Daoy (cell line): Measurements from ENCODE around the gene IL36RN. TPM values are rescaled to one million over a fixed set of nuclear protein-coding genes. Genes with fewer than 3 reads are reported as not detected.
A peak's percentile ranks its signal among the peaks of the same experiment; 100 is the strongest.
"Not testable (repeated sequence)": the region's sequence is repeated elsewhere in the genome, so short reads cannot be mapped to it uniquely, and the experiment has no call there.

Experiments
- DNase-seq: peaks from one replicate; pipeline ENCODE4 v3.0.0-alpha.2; 2015; ENCODE audit warnings: low read depth
- total RNA-seq: library from RNA; depleted of rRNA; stranded (reverse); fragments of >200 nt; shearing (Covaris generic); gene quantifications from 2 replicates; pipeline ENCODE4 v1.2.3, GENCODE V29; 2014

Gene IL36RN
- total RNA-seq, 1 experiment from 2014 or later: not detected

DNA sequence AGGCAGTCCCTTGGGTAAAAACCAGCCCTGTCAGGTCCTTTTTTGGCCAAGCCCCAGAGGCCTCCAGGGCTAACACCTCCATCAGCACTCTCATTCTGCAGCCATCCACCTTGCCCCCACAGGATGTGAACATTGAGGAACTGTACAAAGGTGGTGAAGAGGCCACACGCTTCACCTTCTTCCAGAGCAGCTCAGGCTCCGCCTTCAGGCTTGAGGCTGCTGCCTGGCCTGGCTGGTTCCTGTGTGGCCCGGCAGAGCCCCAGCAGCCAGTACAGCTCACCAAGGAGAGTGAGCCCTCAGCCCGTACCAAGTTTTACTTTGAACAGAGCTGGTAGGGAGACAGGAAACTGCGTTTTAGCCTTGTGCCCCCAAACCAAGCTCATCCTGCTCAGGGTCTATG, 16.0 kb downstream of the IL36RN start:
- no peak for DNase-seq

DNA sequence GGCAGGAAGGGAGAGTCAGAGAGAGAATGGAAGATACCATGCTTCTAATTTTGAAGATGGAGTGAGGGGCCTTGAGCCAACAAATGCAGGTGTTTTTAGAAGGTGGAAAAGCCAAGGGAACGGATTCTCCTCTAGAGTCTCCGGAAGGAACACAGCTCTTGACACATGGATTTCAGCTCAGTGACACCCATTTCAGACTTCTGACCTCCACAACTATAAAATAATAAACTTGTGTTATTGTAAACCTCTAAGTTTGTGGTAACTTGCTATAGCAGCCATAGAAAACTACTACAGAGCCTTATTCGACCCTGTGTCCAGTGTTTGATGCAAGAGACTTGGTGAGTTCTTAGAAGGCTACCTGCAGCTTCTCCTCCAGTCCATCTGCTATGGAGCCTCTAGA, 16.6 kb downstream of the IL36RN start:
- DNase-seq: no peak

DNA sequence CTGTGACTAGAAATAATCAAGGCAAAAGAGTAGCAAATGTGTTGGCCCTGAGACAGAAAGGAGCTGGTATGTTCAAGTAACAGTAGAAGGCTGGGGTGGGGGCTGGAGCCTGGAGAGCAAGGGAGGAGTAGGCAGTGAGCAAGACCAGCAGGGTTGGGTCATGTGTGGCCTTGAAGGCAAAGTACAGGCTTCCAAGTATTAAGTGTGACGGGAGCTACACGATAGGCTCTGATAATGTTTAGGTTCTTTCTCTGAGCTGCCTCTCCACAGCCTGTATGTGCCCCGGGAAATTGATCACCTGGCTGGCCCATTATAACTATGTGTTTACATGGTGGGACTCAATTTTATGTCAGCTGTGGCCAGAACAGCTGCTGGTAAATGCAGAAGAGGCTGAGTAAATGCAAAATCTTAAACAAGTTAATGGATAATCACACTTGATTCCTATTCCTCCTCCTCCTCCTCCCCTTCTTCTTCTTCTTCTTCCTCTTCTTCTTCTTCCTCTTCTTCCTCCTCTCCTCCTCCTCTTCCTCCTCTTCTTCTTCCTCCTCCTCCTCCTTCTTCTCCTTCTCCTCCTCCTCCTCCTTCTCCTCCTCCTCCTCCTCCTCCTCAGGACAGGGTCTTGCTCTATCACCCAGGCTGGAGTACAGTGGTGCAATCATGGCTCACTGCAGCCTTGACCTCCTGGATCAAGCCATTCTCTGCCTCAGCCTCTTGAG, 18.1 kb downstream of the IL36RN start:
- no peak for DNase-seq

DNA sequence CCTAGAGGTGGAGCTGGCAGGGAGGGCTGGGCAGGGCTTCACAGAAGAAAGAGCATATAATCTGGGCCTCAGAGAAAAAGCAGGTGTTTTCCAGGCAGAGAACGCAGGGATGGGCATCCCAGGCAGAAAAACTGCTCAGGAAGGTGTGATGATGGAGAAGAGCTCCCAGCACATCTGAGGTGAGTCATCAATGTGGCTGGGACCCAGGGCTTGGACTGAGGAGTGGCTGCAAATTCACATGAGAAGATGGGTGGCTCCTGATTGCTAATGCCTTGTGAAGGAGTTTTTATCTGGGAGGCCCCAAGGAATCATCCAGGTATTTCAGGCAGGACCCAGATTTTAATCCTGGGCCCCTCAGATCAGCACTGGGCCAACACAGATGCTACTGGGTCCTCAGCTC, 18.9 kb downstream of the IL36RN start:
- peak; percentile 80 for DNase-seq

DNA sequence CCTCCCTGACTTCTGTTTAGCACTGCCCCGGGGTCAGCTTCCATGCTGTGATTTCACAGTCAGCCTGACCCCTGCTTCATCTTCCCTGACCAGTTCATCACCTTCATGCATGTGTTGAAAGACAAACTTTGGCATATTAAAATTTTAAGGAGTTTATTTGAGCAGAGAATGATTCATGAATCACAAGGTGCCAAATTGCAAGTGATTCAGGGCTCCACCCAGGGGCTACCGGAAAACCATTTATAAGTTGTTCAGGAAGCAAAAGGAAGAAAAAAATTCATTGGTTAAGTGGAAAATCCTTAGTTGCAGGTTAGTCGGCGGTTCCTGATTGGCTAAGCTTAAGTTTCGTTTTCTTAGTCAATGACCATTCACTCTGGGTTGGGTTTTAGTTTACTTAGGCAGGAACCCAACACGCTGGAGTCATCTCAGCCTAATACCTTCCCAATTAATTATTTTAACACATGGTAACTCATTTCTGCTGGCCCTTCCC, 19.4 kb downstream of the IL36RN start:
- peak; percentile 84 for DNase-seq

DNA sequence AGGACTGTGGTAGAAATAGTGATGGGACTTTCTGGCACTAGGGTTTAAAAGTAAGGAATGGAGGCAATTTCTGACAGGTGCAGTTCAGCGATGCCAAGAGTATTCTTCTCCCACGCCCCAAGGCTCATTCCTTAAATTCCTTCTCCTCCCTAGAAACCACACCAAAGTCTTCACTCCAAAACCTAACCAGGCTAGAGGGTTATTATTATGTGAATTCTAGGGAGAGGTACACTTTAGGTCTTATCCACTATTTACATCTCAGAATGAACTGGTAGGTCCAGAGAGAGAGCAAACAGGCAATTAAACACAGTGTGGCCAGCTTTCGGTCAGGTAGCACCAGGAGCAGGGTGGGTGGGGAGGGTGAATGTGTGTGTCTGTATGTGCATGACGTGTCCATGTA, 20.1 kb downstream of the IL36RN start:
- peak; percentile 39 for DNase-seq

DNA sequence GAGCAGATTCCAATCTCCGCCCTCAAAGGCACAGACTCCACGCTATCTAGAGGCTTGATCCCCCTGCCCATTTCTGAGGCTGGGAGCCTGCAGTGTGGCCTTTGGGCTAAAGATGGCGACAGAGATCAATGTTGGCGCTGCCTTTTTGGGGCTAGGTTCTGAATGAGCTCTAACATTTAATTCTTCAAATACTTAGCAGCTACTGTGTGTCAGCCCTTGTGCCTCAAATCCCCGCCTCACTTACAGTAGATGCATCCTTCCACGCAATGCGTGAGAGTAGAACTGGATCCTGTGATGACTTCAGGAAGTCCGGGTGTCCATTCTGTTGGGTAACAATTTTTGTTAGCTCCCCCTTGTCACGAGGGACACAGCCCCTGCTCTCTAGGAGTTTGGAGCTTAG, 21.1 kb downstream of the IL36RN start:
- peak; percentile 48 for DNase-seq

DNA sequence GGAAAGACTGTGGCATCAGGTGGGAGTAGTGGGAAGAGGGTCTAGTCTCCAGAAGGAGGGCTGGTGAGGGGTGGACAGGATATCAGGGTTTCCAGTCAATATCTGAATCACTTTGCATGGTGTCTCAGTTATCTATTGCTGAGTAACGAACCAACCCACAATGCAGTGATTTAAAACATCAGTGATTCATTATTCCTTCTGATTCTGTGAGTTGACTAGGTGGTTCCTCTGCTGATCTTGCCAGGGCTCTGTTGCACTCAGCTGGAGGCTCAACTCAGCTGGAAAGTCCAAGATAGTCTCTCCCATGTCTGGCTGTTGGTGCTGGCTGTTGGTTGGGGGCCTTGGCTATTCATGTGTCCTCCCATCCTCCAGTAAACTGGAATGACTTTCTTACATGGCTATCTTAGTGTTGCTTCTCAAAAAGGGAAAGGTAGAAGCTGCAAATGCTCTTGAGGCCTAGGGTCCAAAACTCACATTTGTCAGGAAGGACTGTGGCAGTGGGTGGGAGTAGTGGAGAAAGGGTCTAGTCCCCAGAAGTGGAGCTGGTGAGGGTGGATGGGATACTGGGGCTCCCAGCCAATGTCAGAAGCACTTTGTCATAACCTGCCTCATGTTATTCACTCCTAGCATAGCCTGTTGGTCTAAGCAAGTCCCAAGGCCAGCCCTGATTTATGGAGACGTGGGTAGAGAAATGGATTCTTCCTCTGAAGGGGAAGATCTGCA, 22.7 kb downstream of the IL36RN start:
- no peak for DNase-seq

DNA sequence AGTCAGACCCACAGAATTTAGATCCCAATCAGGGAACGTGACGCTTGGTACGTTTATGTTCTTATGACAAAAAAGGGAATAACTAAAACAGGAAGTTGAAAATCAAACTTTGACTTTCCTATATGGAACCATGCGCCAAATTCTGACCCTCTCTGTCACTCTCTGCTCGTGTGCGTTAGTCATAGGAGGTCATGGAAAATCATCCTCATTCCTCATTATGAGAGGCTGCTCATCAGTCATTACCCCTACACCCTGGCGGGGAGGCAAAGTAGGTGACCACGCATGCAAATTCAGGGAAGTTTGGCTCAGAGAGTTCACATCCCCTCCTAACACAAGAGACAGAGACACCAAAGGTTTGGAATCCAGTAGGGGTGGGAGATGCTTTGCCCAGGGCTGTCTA, 24.3 kb downstream of the IL36RN start:
- no peak for DNase-seq

DNA sequence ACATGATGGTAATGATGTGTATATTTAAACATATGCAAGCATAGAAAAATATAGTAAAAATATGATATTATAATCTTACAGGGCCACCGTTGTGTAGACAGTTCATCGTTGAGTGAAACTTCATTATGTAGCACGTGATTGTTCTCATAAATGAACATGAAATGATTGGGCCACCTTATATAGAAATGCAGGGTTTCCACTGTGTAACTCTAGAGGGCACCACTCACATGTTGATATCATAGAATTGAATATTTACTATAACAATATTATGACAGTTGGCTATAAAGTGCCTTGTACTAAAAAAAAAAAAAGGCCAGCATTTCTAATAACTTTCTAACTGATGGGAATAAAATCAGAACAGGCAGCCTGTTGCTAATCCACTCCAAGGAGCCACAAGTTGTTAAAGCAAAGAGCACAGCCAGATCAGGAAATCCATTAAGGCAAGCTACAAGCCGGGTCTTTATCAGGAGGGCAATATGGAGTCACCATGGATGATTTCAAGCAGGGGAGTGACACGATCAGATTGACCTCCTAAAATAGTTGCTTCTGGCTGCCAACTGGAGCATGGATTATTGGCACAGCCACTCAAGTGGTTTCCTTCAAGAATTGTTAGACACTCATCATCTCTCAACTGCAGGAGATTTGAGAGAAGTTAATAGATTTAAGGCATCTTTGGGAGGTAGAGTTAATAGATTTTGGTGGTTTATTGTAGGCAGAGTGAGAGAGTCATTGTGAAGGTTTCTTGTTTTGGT, 25.4 kb downstream of the IL36RN start:
- no peak for DNase-seq

DNA sequence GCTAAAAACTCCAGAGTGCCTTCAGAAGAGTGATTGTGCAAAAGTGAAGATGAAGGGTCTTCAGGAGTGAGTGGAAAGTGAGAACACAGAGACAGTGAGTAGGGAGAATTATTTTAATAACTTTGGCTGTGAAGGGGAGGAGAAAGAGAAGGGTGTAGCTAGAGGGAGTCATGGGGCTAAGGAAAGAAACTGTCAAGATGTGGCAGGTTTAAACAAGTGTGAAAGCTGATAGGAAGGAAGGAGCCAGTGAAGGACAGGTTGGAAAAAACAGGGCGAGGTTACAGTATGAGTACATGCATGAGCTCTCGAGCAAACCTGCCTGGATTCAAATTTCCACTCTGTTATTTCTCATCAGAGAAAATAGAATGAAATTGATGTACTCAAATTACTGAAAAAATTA, 26.5 kb downstream of the IL36RN start:
- no peak for DNase-seq

DNA sequence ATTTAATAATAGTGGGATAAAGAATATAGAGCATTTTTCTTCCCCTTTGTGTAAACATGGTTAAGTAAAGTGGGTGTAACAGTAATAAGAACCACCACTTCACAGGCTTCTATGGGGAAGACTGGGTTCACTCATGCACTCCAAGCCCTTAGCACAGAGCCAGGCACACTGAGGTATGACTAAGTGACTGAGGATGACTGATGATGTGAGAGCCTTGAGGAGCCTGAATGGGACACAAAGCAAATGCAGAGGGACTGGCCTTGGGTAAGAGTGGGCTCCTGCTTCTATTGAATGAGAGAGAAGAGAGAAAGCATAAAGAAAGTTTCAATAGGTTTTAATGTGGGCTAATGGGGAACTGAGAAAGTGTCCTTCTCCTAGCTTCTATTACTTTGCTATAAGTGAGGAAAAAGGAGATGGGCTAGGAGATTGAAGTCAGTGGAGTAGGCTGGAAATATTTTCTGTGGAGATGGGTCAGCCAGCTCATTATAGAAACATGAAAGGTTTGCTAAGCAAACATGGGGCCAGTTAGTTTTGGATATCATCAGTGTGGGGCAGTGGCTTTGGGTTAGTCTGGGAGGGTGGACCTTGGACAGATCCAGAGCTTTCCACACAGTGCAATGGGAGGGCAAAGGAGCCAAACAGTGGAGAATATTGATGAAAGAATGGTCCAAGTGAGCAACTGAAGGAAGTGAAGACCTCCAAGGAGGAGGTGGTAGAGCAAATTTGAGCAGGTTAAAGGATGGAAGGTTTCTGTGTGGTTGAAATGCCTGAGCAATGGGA, 29.4 kb downstream of the IL36RN start:
- no peak for DNase-seq

DNA sequence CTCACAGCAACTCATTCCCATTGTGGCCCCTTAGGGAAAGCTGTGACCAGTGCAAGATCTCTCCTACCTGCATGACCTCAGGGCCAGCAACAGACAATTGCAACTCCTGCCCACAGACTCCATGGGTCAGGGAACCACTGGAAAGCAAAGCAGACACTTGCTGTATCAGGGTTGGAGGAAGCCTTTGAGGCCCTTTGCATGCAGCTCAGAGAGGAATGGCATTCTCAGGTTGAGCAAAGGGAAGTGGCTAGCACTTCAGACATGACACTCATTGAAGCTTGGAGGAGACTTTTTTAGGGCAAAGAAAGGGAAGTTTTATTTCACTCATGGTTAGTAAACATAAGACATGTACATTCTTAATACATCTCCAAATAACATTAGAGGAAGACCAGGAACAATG, 30.9 kb downstream of the IL36RN start:
- DNase-seq: no peak

DNA sequence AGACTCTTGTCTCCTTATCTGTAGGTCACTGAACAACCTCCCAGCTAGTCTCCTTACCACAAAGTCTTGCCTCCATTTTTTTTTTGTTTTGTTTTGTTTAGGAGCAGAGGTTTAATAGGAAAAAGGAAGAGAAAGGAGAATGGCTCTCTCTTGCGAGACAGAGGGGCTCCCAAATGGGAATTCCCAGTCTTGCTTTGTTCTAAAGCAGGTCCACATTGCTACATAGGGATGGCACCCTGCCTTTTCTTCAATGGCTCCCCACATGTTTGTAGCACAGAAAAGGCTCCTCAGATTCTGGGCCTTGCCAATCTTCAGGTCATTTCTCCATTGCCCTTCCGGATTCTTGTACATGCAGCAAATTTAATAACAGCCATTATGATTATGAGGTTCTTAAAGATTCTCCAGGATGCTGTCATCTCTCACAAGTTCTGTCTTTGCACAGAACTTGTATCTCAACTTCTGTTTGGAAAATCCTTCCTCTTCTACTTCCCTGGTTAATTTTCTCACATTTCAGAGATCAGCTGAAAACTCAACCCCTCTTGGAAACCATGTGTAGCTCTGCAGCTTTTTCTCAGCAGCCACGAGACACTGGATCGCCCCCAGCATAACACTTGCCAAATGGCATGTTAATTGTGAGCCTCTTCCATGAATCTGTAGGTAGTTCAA, 32.4 kb downstream of the IL36RN start:
- no peak for DNase-seq

DNA sequence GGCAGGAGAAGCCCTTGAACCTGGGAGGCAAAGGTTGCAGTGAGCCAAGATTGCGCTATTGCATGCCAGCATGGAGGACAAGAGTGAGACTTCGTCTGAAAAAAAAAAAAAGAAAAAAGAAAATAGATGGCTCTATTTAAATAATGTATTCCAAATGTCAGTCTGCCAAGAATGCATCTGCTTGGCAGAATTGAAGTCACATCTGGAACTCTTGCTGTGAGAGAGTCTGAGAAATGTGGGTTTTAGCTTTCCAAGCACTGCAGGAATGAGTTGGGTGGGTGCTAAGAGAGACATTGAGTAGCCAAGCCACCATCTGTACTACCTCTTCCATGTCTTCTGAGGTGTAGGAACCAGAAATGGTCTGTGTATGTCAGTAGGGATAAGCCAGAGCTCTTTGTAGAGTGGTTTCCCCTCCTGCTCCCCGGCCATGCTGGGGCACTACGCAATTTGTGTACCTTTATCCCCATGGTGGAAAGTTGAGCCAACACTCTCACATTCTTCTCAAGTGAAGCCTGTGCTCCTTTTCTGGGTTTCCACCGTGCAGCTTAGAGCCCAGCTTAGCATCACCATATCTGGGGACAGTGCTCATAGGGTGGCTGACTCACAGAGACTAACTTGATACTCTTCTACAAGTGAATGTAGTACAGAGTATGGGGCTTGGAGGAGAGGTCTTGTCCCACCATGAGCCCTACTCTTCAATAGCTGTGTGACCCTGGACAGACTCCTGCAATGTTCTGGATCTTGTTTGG, 34.0 kb downstream of the IL36RN start:
- no peak for DNase-seq

DNA sequence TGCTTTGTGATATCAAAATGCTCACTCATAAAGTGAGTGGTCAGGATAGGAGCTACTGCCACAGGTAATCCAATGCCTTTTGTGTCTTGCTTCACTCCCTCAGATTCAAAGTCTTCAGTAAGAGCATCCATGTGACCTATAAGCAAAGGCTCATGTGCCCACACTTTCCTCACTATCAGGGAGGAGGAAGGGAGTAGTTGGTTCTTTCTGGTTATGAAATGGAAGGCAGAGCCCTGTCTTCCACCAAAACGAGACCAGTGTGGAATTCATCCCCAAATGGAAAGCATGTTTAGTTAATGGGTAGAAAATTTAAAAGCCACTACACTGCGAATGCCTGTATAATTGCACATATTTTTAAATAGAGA, 34.6 kb downstream of the IL36RN start:
- DNase-seq: no peak

DNA sequence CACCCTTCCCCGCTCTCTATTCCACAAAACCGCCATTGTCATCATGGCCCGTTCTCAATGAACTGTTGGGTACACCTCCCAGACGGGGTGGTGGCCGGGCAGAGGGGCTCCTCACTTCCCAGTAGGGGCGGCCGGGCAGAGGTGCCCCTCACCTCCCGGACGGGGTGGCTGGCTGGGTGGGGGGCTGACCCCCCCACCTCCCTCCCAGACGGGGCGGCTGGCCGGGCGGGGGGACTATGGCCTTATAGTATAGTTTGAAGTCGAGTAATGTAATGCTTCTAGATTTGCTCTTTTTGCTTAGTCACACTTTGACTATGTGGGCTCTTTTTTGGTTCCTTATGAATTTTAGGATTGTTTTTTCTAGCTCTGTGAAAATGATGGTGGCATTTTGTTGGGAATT, 37.3 kb downstream of the IL36RN start:
- not testable (repeated sequence) for DNase-seq

DNA sequence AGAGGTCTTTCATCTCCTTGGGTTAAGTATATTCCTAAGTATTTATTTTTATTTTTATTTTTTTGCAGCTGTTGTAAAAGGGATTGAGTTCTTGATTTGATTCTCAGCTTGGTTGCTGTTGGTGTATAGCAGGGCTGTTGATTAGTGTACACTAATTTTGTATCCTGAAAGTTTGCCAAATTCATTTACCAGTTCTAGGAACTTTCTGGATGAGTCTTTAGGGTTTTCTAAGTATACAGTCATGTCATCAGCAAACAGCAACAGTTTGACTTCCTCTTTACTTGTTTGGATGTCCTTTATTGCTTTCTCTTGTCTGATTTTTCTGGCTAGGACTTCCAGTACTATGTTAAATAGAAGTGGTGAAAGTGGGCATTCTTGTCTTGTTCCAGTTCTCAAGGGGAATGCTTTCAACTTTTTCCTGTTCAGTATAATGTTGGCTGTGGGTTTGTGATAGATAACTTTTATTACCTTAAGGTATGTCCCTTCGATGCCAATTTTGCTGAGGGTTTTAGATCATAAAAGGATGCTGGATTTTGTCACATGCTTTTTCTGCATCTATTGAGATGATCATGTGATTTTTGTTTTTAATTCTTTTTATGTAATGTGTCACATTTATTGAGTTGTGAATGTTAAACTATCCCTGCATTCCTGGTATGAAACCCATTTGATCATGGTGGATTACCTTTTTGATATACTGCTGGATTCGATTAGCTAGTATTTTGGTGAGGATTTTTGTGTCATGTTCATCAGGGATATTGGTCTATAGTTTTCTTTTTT, 38.0 kb downstream of the IL36RN start:
- not testable (repeated sequence) for DNase-seq

DNA sequence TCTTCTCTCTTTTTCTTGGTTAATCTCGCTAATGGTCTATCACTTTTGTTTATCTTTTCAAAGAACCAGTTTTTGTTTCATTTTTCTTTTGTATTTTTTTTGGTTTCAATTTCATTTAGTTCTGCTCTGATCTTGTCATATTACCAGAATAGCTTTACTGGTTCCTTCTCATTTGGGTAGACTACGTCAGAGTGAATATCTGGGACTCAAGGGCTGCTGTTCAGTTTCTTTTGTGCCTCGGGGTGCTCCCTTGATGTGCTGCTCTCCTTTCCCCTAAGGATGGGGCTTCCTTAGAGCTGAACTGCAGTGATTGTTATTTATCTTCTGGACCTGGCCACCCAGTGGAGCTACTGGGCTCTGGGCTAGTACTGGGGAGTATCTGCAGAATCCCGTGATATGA, 39.0 kb downstream of the IL36RN start:
- no peak for DNase-seq

DNA sequence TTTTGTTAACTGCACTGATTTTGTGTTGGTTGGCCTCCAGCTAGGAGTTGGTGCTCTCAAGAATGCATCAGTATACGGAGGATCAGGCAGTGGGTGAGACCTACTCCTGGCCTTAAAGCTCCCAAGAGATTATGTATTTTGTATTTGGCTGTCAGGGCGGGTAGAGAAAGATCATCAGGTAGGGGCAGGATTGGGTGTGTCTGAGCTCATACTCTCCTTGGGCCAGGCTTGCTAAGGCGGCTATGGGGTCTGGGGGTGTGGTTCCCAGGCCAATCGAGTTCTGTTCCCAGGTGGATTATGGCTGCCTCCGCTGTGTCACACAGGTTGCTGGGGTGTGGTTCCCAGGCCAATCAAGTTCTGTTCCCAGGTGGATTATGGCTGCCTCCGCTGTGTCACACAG, 39.5 kb downstream of the IL36RN start:
- no peak for DNase-seq
